22Rv1 (cell line): Measurements from ENCODE around the gene MAP4K2.

Source experiments
- H3K27ac ChIP-seq: fragments of 450-650 bp; 2 replicates; pipeline ENCODE4 v1.5.1; 2017
- ZFX ChIP-seq: fragments of 450-650 bp; IDR thresholded peaks from 2 replicates; pipeline ENCODE4 v1.6.1; 2017; ENCODE audit warnings: antibody characterized with exemption, borderline replicate concordance
- TF ChIP-seq, protein P1 (sequence below): fragments of 450-650 bp; IDR thresholded peaks from 2 replicates; pipeline ENCODE4 v1.5.1; 2017; ENCODE audit warnings: mild to moderate bottlenecking

Gene MAP4K2

DNA sequence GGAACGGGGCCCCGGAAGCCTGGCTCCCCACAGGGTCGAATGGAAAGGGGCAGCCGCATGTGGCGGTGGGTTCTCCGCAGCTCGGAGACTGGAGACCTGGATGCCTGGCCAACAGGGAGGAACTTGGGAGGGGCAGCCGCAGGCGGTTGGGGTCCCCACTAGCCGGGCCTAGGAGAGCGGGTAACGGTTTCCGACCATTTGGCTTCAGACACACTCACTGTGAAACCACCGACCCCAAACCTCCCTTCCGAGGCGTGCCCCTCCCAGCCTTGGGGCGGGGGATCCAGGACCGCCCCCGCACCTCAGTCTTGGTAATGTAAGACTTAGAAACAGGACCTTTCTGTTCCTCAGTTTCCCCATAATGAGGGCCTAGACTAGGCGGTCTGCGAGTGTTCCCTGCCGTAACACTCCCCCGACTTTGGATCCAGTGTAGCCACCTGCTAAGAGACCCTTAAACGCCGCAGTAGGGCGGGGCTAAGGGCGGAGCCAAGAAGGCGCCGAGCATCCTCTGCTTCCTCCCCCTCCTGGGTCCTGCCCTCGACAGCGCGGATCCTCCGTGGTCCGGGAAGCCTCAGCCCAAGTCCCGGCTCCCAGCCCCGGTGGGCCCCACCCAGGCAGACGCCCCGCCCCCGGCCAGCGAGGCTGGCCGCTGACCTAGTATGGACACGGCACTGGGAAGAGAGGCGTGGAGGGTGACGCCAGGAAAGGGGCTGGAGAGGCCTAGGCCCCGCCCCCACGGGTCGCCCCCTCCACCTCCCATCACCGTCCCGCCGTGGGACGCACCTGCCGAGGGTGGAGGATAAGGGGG, 57.3 kb downstream of the MAP4K2 start:
- TF ChIP-seq, protein P1, sequence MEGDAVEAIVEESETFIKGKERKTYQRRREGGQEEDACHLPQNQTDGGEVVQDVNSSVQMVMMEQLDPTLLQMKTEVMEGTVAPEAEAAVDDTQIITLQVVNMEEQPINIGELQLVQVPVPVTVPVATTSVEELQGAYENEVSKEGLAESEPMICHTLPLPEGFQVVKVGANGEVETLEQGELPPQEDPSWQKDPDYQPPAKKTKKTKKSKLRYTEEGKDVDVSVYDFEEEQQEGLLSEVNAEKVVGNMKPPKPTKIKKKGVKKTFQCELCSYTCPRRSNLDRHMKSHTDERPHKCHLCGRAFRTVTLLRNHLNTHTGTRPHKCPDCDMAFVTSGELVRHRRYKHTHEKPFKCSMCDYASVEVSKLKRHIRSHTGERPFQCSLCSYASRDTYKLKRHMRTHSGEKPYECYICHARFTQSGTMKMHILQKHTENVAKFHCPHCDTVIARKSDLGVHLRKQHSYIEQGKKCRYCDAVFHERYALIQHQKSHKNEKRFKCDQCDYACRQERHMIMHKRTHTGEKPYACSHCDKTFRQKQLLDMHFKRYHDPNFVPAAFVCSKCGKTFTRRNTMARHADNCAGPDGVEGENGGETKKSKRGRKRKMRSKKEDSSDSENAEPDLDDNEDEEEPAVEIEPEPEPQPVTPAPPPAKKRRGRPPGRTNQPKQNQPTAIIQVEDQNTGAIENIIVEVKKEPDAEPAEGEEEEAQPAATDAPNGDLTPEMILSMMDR, result no peak
- TF ChIP-seq ZFX, result no peak
- no peak overlapping the region for H3K27ac ChIP-seq

DNA sequence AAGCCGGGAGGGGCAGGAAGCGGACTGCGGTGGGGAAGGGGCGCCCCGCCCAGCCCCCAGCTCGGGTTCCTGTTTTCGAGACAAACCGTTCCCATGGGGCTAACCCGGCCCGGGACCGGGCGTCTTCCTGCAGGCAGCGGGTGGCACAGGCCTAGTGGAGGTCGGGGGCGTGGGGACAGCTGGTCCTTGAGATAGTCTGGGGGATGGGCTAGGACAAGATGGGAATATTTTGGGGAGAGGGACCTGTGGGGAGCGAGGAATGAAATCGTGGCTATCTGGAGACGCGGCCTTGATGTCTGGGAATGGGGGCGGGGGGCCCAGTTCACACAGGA, 57.9 kb downstream of the MAP4K2 start:
- no peak overlapping the region for H3K27ac ChIP-seq
- TF ChIP-seq, protein P1, result no peak
- no peak for TF ChIP-seq ZFX

DNA sequence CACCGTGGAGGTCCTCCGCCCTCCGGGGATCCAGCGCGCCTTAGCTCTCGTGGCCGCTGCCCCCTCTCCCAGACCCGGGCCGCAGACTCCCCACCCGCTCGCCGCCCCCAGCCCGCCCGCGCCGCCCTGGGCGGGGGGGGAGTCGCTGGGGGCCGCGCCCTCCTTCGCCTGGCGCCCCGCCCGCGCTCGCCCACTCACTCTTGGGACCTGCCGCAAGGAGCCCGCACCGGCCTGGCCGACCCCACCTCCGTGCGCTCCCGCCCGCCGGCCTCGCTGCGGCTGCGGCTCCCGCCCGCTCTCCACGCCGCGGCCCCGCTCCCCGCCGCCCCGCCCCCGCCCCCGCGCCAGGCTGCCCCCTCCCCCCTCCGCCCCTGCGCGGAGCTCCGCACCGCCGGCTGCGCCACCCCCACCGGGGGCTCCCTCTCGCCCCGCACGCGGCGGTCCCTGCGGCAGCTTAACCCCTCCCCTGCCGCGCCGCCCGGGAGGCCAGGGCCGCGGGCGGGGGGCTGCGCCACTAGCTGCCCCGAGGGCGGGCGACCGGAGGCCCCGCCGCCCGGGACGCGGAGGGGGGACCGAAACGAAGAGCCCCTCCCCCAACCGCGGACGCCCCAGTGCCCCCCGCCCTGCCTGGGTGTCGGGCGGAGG, 58.3 kb downstream of the MAP4K2 start:
- H3K27ac ChIP-seq, result no peak overlapping the region
- TF ChIP-seq ZFX, result no peak
- TF ChIP-seq, protein P1, result no peak

DNA sequence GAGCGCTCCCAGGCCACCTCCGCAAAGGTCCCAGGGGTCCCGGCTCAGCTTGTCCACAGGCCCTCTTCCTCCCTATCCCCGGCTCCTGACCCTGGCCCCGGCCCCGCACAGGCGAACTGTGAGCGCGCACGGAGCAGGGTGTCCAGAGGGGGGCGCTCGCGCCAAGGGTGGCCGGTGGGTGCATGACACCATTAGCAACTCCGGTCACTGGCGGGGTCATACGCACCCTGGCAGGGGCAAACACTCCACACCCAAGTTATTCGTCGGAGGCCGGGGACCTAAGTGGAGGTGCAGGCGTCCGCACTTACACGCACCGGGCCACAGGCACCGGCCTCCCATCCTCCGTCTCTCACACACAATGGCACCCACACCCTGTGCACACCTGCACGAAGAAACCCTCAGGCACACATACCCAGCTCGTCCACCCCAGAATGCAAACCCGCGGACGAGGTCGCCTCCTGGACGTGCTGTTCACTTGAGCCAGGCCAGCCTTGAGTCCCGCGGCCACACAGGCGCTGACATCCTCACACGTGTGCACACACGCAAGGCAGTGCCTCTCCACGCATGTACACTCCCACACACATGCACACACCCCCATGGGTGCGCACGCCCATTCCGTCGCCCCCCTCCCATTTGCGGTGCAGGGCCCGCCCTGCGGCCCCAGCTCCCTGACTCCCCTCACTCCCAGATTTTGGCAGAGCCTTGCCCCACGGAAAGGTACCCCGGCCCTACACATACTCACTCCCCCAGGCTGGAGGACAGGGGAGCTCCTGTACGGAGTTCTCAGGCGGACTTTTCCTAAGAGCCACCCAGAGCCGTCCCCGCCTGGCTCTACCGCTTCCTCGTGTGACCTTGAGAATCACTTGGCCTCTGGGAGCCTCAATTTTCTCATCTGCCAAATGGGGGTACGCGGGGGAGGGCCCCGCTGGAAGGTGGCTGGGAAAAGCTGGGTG, 59.1 kb downstream of the MAP4K2 start, which contains the start of gene RASGRP2:
RASGRP2 (minus strand) TSS at position 552 of the 953 bp plus-strand sequence. CDS start 1,276 bp downstream, outside the sequence.
- H3K27ac ChIP-seq, result no peak within 1 kb of the TSS
- no peak for TF ChIP-seq ZFX
- TF ChIP-seq, protein P1, result peak; percentile 80

DNA sequence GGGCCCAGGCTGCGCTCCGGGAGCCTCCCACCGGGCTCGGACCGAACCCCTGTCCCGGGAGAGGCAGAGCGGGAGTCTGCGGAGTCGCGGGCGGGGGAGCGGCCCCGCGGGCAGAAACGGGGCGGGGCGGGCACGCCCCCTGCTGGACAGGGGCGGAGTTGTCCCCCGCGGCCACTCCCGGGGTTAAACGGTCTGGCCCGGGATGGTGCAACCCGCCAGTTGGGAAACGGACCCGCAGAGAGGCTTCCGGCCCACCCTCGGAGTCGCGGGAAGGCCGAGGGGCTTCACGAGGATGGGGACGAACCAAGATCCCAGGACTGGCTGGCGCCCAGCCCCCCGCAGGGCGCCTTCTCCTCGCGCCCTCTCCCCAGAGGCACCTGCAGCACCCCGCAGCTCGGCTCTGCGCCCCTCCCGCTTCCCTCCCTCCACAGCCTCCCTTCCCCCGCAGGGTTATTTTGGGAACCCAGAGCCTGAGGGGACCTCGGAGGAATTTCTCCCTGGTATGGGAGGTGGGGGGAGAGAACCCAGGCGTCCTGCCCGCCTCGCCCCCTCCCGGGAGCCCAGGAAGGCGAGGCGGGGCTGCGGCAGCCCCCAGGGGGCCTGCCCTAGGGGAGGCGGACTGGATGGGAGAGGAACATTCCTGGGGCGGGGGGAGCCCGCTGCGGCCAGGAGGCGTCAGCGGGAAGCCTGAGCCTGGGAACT, 60.0 kb downstream of the MAP4K2 start:
- H3K27ac ChIP-seq, result no peak overlapping the region
- TF ChIP-seq, protein P1, result peak; percentile 86
- no peak for TF ChIP-seq ZFX

DNA sequence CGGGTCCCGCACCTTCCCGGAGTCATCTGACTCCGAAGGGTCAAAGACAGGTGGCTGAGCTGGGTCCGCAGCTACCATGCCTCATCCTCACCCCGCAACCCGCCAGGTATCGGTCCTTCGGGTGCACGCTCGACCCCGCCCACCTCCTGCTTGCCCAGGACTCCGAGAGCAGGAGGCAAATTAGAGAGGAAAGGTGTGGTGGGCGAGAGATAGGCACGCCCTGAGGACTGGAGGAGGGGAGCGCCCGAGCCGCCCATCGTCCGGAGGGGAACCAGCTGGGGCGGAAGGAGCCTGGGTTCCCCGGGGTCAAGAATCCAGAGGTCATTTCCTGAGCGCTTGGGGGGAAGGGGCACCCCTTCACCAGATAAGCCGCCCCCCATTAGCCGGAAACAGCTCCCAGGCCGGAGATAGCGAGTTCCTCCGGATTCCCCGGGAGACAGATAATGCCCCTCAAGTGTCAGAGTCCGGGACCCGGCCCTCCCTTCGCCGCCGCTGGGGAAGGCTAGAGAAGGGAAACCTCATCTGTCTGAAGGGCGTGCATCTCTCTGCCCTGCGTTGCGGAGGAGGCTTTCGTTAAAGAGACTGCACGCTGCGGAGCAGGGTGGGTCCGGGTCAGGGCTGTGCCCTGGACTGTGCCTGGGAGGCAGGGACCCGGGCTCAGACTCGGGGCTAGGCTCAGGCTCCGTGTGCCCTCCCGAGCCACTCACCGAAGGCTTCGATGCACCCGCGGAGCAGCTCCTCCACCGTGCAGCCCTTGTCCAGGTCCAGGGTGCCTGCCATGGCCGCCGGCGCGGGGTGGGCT, 60.7 kb downstream of the MAP4K2 start:
- H3K27ac ChIP-seq, result no peak overlapping the region
- TF ChIP-seq, protein P1, result no peak
- TF ChIP-seq ZFX, result no peak
